Kidney (tissue), 14 donors: ENCODE measurements around the gene KRT27. TPM values are rescaled to one million over a fixed set of nuclear protein-coding genes. Genes with fewer than 3 reads are reported as not detected.
"Not testable (repeated sequence)": the region's sequence is repeated elsewhere in the genome, so short reads cannot be mapped to it uniquely, and the experiment has no call there.

ENCODE experiments used
- DNase-seq, 5 donors: peaks; one replicate each; pipeline ENCODE4 v3.0.0-alpha.2; 2013 to 2020
- FAIRE-seq: peaks from 2 replicates; lab custom pipeline; 2012; peaks lifted over from hg19 to GRCh38; lab: Jason Lieb, UNC
- H3K27ac ChIP-seq, 2 donors: one replicate each; pipeline ENCODE4 v1.7.0; 2013; ENCODE audit warnings: low read depth in 2 of 2, low read length in 2 of 2, inconsistent platforms in 1 of 2
- H3K27me3 ChIP-seq: one replicate; pipeline ENCODE4 v1.7.1; 2013; ENCODE audit warnings: low read length, inconsistent platforms; ENCODE audit not compliant: control insufficient read depth, insufficient read depth
- H3K36me3 ChIP-seq, 3 donors: one replicate each; pipeline versions ENCODE4 v1.7.0 to v1.7.1; 2013; ENCODE audit warnings: low read length in 3 of 3, control low read depth in 1 of 3, inconsistent platforms in 1 of 3; ENCODE audit not compliant: insufficient read depth in 3 of 3, control insufficient read depth in 2 of 3
- H3K4me1 ChIP-seq, 3 donors: one replicate each; pipeline versions ENCODE4 v1.7.0 to v1.7.1; 2013; ENCODE audit warnings: low read length in 3 of 3, inconsistent platforms in 1 of 3, low read depth in 1 of 3; ENCODE audit not compliant: control insufficient read depth in 2 of 3, insufficient read depth in 2 of 3
- H3K4me3 ChIP-seq, 3 donors: one replicate each; pipeline versions ENCODE4 v1.7.0 to v1.8.1; 2013; ENCODE audit warnings: low read length in 3 of 3, control low read depth in 1 of 3, inconsistent platforms in 1 of 3
- H3K9ac ChIP-seq, 3 donors: one replicate each; pipeline versions ENCODE4 v1.7.0 to v1.7.1; 2013; ENCODE audit warnings: low read length in 3 of 3, control low read depth in 1 of 3, inconsistent platforms in 1 of 3
- H3K9me3 ChIP-seq, 3 donors: one replicate each; pipeline versions ENCODE4 v1.7.0 to v1.7.1; 2013; ENCODE audit warnings: low read length in 3 of 3, control low read depth in 1 of 3, inconsistent platforms in 1 of 3; ENCODE audit not compliant: control insufficient read depth in 2 of 3, insufficient read depth in 1 of 3
- CTCF ChIP-seq: IDR thresholded peaks from 3 replicates; pipeline ENCODE4 v1.5.1; 2012; ENCODE audit warnings: mild to moderate bottlenecking, moderate library complexity, borderline replicate concordance; ENCODE audit not compliant: insufficient read depth; ENCODE audit errors: extremely low read depth
- intact Hi-C: fragments of 100-400 bp; cut with DNase I; formaldehyde crosslinking; loops from one replicate; pipeline ENCODE4 v1.11.1; 2022
- polyA plus RNA-seq: library from polyadenylated mRNA; stranded (reverse); fragments of 350-450 nt; fragmentation: Illumina TruSeq; extraction: RNeasy Lipid Tissue Mini Kit (QIAGEN cat#74804); gene quantifications from one replicate; pipeline ENCODE4 v1.2.3, GENCODE V29; 2014; ENCODE audit warnings: low read depth, low replicate concordance; ENCODE audit not compliant: insufficient read depth
- total RNA-seq: library from RNA; stranded (reverse); fragmentation: NEBNext Ultra II Directional; extraction: Animal tissue kit (Norgen Biotek cat#: 25700); gene quantifications from one replicate; pipeline ENCODE4 v1.2.1, GENCODE V29; 2021
- donor health status: control.
- donor health status: control.
- donor health status: control.
- donor health status: control.
- donor health status: control.
- donor health status: DM: yes; HTN: yes; CAD: no.
- donor health status: Normal renal cell carcinoma (clear cell type).

Gene KRT27
- total and polyA plus RNA-seq, 2 donors from 2014 or later: not detected

GRCh38 chr17:40753804-40754203 lies 28.5 kb downstream of the KRT27 start:
- no peaks in the 10 kb centered on the region for H3K36me3 ChIP-seq
- no peak overlapping the region for H3K9ac ChIP-seq
- TF ChIP-seq CTCF: no peak
- no peak for DNase-seq
- FAIRE-seq: no peak
- intact Hi-C loops: no loop called here
- no peaks in the 10 kb centered on the region for H3K27me3 ChIP-seq
- H3K9me3 ChIP-seq: no peaks in the 10 kb centered on the region
- no peak overlapping the region for H3K4me3 ChIP-seq
- no peak overlapping the region for H3K27ac ChIP-seq
- no peaks in the 10 kb centered on the region for H3K4me1 ChIP-seq

GRCh38 chr17:40751065-40751464 lies 31.3 kb downstream of the KRT27 start:
- no peak for DNase-seq
- Histone ChIP-seq H3K4me1 (no peaks in the 10 kb centered on the region), H3K27me3 (no peaks in the 10 kb centered on the region), H3K36me3 (no peaks in the 10 kb centered on the region), H3K27ac (no peak overlapping the region), H3K4me3 (no peak overlapping the region), H3K9ac (no peak overlapping the region), H3K9me3 (no peaks in the 10 kb centered on the region)
- no peak for TF ChIP-seq CTCF
- FAIRE-seq: no peak
- intact Hi-C loops: no loop called here

GRCh38 chr17:40750391-40750790 lies 32.0 kb downstream of the KRT27 start:
- intact Hi-C loops: no loop called here
- H3K27ac ChIP-seq: no peak overlapping the region
- no peak for TF ChIP-seq CTCF
- H3K9me3 ChIP-seq: no peaks in the 10 kb centered on the region
- DNase-seq (no peak), FAIRE-seq (no peak)
- no peaks in the 10 kb centered on the region for H3K4me1 ChIP-seq
- H3K4me3 ChIP-seq: no peak overlapping the region
- no peak overlapping the region for H3K9ac ChIP-seq
- H3K27me3 ChIP-seq: no peaks in the 10 kb centered on the region
- H3K36me3 ChIP-seq: no peaks in the 10 kb centered on the region

- FAIRE-seq, DNase-seq, intact Hi-C loops, H3K9ac ChIP-seq, H3K4me1 ChIP-seq, H3K27me3 ChIP-seq, H3K4me3 ChIP-seq, H3K36me3 ChIP-seq, H3K27ac ChIP-seq, H3K9me3 ChIP-seq: not testable (repeated sequence)
These were observed 33.7 kb downstream of the KRT27 start for GRCh38 chr17:40748666-40749065.
